ENCODE data around the gene BPTF.

GRCh38 chr17:67920212-67920611 lies 94.9 kb downstream of the BPTF start:
- TF ChIP-seq, protein P1, sequence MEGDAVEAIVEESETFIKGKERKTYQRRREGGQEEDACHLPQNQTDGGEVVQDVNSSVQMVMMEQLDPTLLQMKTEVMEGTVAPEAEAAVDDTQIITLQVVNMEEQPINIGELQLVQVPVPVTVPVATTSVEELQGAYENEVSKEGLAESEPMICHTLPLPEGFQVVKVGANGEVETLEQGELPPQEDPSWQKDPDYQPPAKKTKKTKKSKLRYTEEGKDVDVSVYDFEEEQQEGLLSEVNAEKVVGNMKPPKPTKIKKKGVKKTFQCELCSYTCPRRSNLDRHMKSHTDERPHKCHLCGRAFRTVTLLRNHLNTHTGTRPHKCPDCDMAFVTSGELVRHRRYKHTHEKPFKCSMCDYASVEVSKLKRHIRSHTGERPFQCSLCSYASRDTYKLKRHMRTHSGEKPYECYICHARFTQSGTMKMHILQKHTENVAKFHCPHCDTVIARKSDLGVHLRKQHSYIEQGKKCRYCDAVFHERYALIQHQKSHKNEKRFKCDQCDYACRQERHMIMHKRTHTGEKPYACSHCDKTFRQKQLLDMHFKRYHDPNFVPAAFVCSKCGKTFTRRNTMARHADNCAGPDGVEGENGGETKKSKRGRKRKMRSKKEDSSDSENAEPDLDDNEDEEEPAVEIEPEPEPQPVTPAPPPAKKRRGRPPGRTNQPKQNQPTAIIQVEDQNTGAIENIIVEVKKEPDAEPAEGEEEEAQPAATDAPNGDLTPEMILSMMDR (IDR thresholded peaks at IDR 0.05 in 4 of 5, conservative IDR thresholded peaks at IDR 0.05 in 1 of 5), result no peak
- TF ChIP-seq POLR2A (IDR thresholded peaks at IDR 0.05), result no peak
